Measurements from ENCODE around the gene UGT1A10. TPM values are rescaled to one million over a fixed set of nuclear protein-coding genes. Genes with fewer than 3 reads are reported as not detected.

Gene UGT1A10
- total and polyA plus RNA-seq, 2 donors (not counting 3 experiments of a cell fraction or from before 2014, with no cell fraction given): not detected

- FAIRE-seq: no peak
- Histone ChIP-seq H3K4me2 (ENCODE audit: insufficient read depth, low read length) (no peak overlapping the region), H3K9me1 (replicated peaks; ENCODE audit: control insufficient read depth, extremely low read depth, insufficient read depth, low read length) (no peaks in the 10 kb centered on the region), H3K79me2 (ENCODE audit: control insufficient read depth, insufficient read depth, low read length) (no peaks in the 10 kb centered on the region), H3K4me1 (ENCODE audit: control insufficient read depth, extremely low read depth, insufficient read depth, low read length) (no peaks in the 10 kb centered on the region), H3K9me3 (replicated peaks; ENCODE audit: control insufficient read depth, insufficient read depth, low read length) (no peaks in the 10 kb centered on the region), H3K27ac (ENCODE audit: insufficient read depth, low read depth, low read length) (no peak overlapping the region), H3K4me3 (replicated peaks in 1 of 3; ENCODE audit: insufficient read depth in 1 of 3, low read depth in 1 of 3, low read length in 3 of 3) (no peak overlapping the region), H4K20me1 (replicated peaks; ENCODE audit: control insufficient read depth, extremely low read depth, insufficient read depth, low read length) (no peaks in the 10 kb centered on the region), H3K9ac (replicated peaks; ENCODE audit: extremely low read depth, insufficient read depth, low read length) (no peak overlapping the region), H3K27me3 (ENCODE audit: control insufficient read depth in 2 of 2, insufficient read depth in 2 of 2, low read length in 2 of 2) (peaks cover 0 to 4% of the 10 kb centered on the region in 2 experiments), H3K36me3 (ENCODE audit: control insufficient read depth in 2 of 2, extremely low read depth in 1 of 2, insufficient read depth in 2 of 2, low read length in 2 of 2) (no peaks in the 10 kb centered on the region), H2AFZ (ENCODE audit: low read depth, low read length) (no peak overlapping the region)
- intact Hi-C loops (cut with micrococcal nuclease): no loop called here
- dilution Hi-C loops (cut with MboI; ENCODE audit: extremely low pct_ligation_motif_present, low sequenced_read_pairs): no loop called here
- ChIA-PET CTCF (no interaction called here), POLR2A (no interaction called here)
- DNase-seq (ENCODE audit: low read depth, low spot score): no peak
- no peak for TF ChIP-seq FOS (IDR thresholded peaks at IDR 0.05; ENCODE audit: borderline replicate concordance, insufficient read depth, low read length)
- TF ChIP-seq EZH2 (IDR thresholded peaks at IDR 0.05; ENCODE audit: borderline replicate concordance, low read depth, low read length, severe bottlenecking): no peak
- no peak for TF ChIP-seq POLR2AphosphoS5 (IDR thresholded peaks at IDR 0.05; ENCODE audit: insufficient read depth, low read depth, low read length)
- no peak for TF ChIP-seq POLR2A (IDR thresholded peaks at IDR 0.05; ENCODE audit: low read depth, low read length)
- TF ChIP-seq, protein P1, sequence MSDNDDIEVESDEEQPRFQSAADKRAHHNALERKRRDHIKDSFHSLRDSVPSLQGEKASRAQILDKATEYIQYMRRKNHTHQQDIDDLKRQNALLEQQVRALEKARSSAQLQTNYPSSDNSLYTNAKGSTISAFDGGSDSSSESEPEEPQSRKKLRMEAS (IDR thresholded peaks at IDR 0.05; ENCODE audit: insufficient read depth, insufficient read length): no peak
- TF ChIP-seq GATA2 (IDR thresholded peaks at IDR 0.05; ENCODE audit: insufficient read depth, insufficient read length, low read depth, low read length): no peak
- no peak for TF ChIP-seq JUN (IDR thresholded peaks at IDR 0.05; ENCODE audit: borderline replicate concordance, insufficient read depth, insufficient read length, low read depth)
- no peak for TF ChIP-seq CTCF (IDR thresholded peaks at IDR 0.05; ENCODE audit: extremely low read depth in 1 of 2, insufficient read depth in 1 of 2, low read depth in 1 of 2, low read length in 2 of 2)
- no peak for TF ChIP-seq MYC (IDR thresholded peaks at IDR 0.05; ENCODE audit: low read depth, low read length)
- BruUV-seq (replicated peaks): no TSS peak
Observed at GRCh38 chr2:233740870-233741269, 104.6 kb downstream of the UGT1A10 start.
